Measurements from ENCODE around the gene DNAJC17. TPM values are rescaled to one million over a fixed set of nuclear protein-coding genes. Genes with fewer than 3 reads are reported as not detected.
A peak's percentile ranks its signal among the peaks of the same experiment; 100 is the strongest.

Gene DNAJC17
- total and polyA plus RNA-seq, 2 of the 13 experiments (the other 11 are each of a cell fraction or from before 2014, with no cell fraction given): 22.2 to 26.5 TPM

DNA sequence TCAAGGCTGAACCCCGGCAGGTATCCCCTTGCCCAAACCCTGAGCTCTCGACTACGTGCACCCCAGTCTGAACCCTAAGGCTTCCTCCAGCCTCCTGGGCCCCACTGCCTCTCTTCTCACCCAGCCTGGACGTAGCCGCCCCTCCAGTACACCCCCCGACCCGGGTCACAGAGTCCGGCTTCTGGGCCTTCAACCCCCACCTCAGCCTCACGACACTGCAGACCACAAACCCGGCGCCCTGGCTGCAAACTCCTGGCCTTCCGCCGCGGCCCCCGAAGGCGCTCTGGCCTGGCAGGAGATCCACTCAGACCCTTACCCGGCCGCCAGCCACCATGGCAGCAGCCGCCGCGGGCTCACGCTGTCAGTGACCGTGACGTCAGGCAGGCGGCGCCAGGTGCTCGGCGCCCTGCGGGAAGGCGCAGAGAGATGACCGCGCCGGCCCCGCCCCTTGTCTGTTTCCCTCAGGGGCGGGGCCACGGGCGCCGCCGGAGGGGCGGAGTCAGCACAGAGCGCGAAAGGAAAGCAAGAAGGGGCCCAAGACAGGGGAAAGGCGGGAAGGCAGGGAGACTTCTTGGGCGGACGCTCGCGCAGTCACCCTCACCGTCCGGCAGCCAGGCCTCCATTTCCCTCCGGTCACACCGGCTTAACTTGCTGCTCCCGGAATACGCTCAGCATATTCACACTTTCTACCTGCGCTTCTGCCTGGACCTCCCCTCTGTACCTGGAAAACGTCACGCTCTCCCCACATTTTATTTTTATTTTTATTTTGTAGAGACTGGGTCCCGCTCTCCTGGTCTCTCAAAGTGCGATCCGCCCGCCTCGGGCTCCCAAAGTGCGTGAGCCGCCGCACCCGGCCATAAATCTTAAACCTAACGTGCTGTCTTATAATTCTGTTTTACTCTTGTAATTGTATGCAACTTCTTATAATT lies 52.1 kb downstream of the DNAJC17 start, which contains the start of gene RMDN3 (continued):
- TF ChIP-seq GFI1 (CRISPR knock-in tag; IDR thresholded peaks at IDR 0.05; ENCODE audit: borderline replicate concordance) (0 out of 2 replicates have a peak, but pooled peaks have one; percentile 53), SRF (IDR thresholded peaks at IDR 0.05; ENCODE audit: low read depth, low read length) (peak; percentile 48; the same call in 1 of the 2 replicates), ZC3H4 (CRISPR knock-in tag; IDR thresholded peaks at IDR 0.05; ENCODE audit: borderline replicate concordance) (no peak), ZNF382 (CRISPR knock-in tag; IDR thresholded peaks at IDR 0.05; ENCODE audit: borderline replicate concordance) (no peak), MAFG (CRISPR knock-in tag; IDR thresholded peaks at IDR 0.05) (no peak), KLF12 (CRISPR knock-in tag; IDR thresholded peaks at IDR 0.05; ENCODE audit: borderline replicate concordance) (peak; percentile 68), MXI1 (IDR thresholded peaks at IDR 0.05; ENCODE audit: borderline replicate concordance, low read depth, low read length) (peak; percentile 98), ZNF510 (CRISPR knock-in tag; IDR thresholded peaks at IDR 0.05; ENCODE audit: low read depth) (peak; percentile 71; the same call in 1 of the 2 replicates), ZNF20 (CRISPR knock-in tag; IDR thresholded peaks at IDR 0.05) (no peak), ARNT (IDR thresholded peaks at IDR 0.05) (no peak), SCMH1 (CRISPR knock-in tag; IDR thresholded peaks at IDR 0.05; ENCODE audit: borderline replicate concordance) (no peak), REXO4 (CRISPR knock-in tag; IDR thresholded peaks at IDR 0.05; ENCODE audit: borderline replicate concordance) (no peak), CREB1 (IDR thresholded peaks at IDR 0.05) (peak; percentile 99), CREB1 (CRISPR knock-in tag; IDR thresholded peaks at IDR 0.05) (peak; percentile 98), ISX (CRISPR knock-in tag; conservative IDR thresholded peaks at IDR 0.05) (no peak), ZBTB8A (CRISPR knock-in tag; IDR thresholded peaks at IDR 0.05; ENCODE audit: borderline replicate concordance, low read depth) (no peak), ZNF850 (CRISPR knock-in tag; conservative IDR thresholded peaks at IDR 0.05) (0 out of 2 replicates have a peak, but pooled peaks have one; percentile 87), ZNF12 (CRISPR knock-in tag; IDR thresholded peaks at IDR 0.05) (no peak), ADNP (CRISPR knock-in tag; IDR thresholded peaks at IDR 0.05) (no peak)
- TF ChIP-seq, protein P1, sequence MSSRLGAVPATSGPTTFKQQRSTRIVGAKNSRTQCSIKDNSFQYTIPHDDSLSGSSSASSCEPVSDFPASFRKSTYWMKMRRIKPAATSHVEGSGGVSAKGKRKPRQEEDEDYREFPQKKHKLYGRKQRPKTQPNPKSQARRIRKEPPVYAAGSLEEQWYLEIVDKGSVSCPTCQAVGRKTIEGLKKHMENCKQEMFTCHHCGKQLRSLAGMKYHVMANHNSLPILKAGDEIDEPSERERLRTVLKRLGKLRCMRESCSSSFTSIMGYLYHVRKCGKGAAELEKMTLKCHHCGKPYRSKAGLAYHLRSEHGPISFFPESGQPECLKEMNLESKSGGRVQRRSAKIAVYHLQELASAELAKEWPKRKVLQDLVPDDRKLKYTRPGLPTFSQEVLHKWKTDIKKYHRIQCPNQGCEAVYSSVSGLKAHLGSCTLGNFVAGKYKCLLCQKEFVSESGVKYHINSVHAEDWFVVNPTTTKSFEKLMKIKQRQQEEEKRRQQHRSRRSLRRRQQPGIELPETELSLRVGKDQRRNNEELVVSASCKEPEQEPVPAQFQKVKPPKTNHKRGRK (CRISPR knock-in tag; IDR thresholded peaks at IDR 0.05): no peak
- TF ChIP-seq, protein P2, sequence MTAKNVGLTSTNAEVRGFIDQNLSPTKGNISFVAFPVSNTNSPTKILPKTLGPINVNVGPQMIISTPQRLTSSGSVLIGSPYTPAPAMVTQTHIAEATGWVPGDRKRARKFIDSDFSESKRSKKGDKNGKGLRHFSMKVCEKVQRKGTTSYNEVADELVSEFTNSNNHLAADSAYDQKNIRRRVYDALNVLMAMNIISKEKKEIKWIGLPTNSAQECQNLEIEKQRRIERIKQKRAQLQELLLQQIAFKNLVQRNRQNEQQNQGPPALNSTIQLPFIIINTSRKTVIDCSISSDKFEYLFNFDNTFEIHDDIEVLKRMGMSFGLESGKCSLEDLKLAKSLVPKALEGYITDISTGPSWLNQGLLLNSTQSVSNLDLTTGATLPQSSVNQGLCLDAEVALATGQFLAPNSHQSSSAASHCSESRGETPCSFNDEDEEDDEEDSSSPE (CRISPR knock-in tag; IDR thresholded peaks at IDR 0.05): peak; percentile 97
- TF ChIP-seq, protein P3, sequence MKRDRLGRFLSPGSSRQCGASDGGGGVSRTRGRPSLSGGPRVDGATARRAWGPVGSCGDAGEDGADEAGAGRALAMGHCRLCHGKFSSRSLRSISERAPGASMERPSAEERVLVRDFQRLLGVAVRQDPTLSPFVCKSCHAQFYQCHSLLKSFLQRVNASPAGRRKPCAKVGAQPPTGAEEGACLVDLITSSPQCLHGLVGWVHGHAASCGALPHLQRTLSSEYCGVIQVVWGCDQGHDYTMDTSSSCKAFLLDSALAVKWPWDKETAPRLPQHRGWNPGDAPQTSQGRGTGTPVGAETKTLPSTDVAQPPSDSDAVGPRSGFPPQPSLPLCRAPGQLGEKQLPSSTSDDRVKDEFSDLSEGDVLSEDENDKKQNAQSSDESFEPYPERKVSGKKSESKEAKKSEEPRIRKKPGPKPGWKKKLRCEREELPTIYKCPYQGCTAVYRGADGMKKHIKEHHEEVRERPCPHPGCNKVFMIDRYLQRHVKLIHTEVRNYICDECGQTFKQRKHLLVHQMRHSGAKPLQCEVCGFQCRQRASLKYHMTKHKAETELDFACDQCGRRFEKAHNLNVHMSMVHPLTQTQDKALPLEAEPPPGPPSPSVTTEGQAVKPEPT (CRISPR knock-in tag; IDR thresholded peaks at IDR 0.05; ENCODE audit: low read depth): 0 out of 2 replicates have a peak, but pooled peaks have one; percentile 35
- TF ChIP-seq, protein P4, sequence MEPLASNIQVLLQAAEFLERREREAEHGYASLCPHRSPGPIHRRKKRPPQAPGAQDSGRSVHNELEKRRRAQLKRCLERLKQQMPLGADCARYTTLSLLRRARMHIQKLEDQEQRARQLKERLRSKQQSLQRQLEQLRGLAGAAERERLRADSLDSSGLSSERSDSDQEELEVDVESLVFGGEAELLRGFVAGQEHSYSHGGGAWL (CRISPR knock-in tag; IDR thresholded peaks at IDR 0.05): peak; percentile 62
- TF ChIP-seq, protein P5, sequence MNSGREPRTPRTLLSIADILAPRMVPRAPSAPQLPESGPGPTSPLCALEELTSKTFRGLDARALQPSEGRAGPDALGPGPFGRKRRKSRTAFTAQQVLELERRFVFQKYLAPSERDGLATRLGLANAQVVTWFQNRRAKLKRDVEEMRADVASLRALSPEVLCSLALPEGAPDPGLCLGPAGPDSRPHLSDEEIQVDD (CRISPR knock-in tag; IDR thresholded peaks at IDR 0.05; ENCODE audit: borderline replicate concordance): no peak

Measured in HepG2 (cell line).